NCI-H1436 (cell line): ENCODE results near the gene CCNY.
A peak's percentile ranks its signal among the peaks of the same experiment; 100 is the strongest.

Experiments
- DNase-seq: peaks from one replicate; lab custom pipeline; 2025; lab: John Stamatoyannopoulos, UW

CCNY gene

GRCh38 chr10:35452847-35453246, 116.5 kb downstream of the CCNY start:
- DNase-seq: no peak

DNA sequence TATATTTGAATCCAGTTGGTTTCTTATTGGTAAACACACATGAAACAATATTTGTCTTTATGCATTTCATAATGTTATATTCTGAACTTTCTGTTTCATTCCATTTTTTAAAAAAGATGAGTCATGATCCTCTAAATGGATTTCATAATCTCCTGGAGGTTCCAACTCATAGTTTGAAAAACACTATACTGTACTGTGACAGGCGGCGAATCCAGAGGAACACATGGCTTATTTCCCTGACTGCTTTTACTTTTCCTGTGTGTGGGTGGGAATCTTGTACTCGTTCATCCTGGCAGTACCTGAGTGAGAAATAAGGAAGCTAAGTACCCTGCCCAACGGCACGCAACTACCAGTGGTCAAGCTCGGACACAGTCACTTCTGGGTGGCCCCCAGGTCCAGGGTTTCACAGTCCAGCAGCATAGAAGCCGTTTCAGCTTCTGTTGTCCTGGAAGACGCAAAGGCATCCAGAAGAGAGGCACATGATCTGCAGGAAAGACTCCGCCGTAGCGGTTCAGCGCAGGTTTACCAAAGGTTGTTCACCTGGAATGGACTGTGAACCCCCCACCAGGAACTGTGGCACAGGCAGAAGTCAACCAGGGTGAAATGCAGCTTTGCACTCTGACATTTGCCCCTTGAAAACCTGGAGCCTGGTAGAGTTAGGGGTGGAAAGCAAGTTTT, 117.7 kb downstream of the CCNY start:
- DNase-seq: no peak

- peak; percentile 40 for DNase-seq
These were observed 119.9 kb downstream of the CCNY start for GRCh38 chr10:35456153-35456720.

DNA sequence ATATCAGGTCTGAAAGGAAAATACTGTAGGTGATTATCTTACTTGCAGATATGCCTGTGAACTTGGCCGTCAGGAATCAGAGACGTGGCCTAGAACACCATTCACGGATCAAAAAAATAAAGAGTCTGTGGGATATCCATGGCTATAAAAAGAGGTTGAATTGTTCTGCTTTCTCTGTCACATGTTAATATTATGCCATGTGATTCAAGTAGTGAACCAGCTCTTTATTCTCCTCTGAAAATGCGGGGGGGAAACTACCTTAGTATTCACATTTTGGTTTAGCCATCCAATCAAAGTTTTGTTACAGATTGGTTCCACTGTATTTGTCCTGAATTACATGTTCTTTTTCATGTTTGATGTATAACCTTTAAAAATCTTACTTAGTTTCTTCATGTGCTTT, 120.5 kb downstream of the CCNY start:
- DNase-seq: no peak

- DNase-seq: no peak
These were observed 122.5 kb downstream of the CCNY start for GRCh38 chr10:35458500-35459448.

- DNase-seq: no peak
These were observed 123.1 kb downstream of the CCNY start for GRCh38 chr10:35459449-35459847.

- no peak for DNase-seq
These were observed 124.6 kb downstream of the CCNY start for GRCh38 chr10:35460852-35461460.

DNA sequence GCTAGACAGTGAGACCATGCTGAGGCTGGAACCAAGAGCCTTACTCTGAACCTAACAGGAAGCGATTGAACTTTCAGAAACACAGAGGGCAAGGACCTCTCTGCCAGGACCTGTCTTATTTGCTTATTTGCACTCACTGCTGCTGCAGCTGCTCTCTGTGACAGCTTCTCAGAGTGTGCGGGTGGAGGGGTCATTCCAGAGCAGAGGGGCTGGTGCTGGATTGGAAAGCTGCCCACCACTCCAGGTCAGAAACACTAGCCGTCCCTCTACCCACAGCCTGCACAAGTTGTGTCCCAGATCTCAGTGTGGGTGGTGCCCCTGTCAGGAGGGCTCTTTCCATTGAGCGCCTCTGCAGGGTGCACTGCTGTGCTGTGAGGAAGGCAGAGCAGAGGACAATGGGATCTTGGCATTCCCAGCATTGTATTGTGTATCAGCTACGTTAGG, 126.2 kb downstream of the CCNY start:
- no peak for DNase-seq

GRCh38 chr10:35463105-35463867, 127.0 kb downstream of the CCNY start:
- DNase-seq: no peak

- no peak for DNase-seq
These were observed 127.6 kb downstream of the CCNY start for GRCh38 chr10:35463878-35464277.

DNA sequence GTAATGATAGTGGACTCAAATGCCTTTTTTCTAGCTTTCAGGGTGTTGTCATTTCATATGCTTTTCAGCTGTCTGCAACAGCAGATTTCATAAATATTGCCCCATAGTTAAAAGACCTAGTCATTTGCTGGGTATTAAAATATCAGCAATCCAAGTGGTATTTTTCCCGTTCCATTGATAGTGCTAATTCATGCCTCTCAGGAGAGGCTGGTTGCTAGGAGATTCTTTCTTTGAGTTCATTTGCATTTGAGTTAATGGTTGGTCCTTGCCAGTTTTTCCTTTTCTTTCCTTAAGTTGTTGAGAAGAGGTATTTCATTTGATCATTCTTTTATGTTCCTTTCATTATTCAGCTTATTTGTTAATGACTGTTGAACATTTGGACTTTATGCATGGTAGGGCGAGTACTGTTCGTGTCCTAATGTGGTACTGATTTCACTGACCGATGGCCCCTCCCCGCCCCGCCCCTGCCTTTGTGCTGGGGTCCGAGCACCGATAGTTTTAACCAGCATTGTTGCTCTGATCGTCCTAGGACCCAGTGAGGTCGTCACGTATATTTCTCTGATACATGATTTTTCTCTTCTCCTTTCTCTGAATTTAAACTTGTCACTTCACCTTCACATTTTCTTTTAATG, 128.6 kb downstream of the CCNY start:
- DNase-seq: no peak

- no peak for DNase-seq
These were observed 129.4 kb downstream of the CCNY start for GRCh38 chr10:35465673-35466072.

DNA sequence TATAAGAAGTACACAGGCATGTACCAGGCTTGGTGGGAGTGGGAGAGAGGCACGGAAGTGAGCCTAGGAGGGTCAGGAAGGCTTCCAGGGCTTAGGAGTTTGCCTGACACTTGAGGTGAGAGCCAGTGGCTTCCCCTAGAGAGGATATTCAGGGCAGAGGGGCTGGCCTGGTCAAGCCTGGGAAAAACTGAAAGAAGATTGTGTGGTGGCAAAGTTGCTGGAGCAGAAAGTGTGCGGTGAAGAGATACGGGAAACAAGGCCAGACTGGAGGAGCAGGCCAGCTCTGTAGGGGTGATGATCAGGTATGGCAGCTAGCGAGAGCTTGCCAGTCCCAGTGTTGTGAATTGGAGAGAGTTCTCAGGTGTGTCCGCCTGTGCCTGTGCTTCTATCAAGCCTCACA, 129.9 kb downstream of the CCNY start:
- no peak for DNase-seq

DNA sequence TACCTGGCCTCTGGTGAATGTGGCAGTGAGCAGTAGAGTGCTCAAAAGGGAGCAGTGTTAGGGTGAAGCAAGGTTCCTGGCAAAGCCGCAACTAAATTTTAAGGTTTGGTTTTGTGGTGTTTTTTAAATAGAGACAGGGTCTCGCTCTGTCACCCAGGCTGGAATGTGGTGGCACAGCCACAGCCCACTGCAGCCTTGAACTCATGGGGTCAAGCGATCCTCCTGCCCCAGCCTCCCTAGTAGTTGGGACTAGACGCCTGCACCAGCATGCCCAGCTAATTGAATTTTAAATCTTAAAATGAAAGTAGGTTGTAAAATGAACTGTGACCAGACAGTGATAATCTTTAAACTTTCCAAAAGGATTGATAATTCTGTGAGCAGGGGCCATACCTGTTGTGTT, 130.4 kb downstream of the CCNY start:
- DNase-seq: no peak

DNA sequence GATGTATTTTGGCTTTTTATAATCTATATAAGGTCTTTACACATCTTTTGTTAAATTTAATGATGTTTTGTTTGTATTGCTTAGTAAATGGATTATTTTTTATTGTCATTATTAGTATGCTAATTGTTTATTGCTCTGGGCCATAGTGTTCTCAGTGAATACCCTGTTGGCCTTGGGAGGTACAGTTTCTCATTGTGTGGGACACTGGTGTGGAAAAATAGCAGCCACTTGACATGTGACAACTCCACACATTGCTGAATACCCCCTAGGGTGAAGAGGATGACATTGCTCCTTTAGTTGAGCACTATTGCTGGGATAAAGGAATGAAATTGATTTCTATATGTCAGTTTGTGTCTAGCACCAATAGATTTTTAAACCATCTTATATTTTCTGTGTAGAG, 130.9 kb downstream of the CCNY start:
- no peak for DNase-seq

DNA sequence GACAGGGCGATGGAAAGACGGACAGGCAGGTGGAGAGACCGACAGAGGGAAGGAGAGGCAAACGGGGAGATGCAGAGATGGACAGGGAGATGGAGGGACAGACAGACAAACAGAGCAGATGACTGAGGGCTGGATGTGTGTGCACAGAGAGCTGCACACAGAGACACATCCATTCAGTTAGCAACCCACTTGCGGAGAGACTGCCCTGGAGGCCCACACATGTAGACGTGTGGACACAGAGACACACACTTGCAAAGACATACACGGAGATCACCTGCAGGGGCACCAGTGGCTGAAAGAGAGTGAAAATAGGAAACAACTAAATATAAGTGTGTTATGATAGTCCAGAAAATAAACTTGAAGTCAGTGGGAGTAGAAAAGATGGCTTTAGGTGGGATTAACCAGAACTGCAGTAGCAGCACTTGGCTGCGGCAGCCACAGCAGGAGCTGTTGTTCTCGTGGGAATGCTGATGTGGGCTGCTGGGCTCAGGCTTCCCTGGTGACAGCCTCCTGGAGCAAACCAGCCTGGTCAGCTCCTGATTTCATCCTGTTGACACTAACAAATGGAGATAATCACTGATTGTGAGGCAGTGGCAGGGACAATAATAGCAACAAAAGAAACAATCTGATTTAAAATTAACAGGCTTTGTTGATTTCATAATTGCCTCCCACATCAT, 134.1 kb downstream of the CCNY start:
- DNase-seq: no peak

DNA sequence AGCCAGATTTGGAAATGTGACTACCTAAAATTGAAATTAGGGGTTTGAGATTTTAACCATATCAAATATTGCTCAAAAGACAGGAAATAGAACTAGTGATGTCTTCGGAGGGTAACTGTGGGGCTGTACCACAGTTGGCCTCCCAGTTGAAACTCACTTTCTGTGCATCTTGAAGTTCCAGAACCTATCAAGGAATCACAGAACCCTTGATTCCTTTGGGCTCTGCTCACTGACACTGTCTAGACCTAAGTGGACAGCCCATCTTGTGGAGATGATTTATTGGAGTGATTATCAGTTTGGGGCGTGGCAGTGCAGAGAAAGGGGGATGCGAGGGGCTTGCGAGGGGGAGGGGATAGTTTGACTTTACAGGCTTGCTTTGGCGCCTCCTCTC, 134.6 kb downstream of the CCNY start:
- DNase-seq: no peak

GRCh38 chr10:35471435-35471834, 135.1 kb downstream of the CCNY start:
- DNase-seq: no peak

DNA sequence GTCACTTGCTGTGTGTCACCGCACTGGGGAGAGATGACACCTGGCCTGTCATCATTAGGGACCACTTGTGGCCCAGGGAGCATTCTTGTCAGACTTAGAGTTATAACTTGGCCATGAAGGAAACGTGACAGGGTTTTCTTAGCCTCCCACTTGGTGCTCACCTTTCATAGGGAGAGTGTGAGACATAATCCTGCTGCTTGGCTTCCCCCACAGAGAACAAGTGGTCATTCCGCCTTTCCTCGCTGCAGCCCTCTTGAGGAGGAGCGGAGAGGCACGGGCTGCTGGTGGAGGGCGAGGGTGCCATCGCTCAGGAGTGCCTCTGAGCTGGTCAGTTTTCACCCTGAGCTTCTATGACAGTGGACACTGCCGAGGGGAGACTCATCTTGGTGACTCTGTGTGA, 143.8 kb downstream of the CCNY start:
- DNase-seq: no peak

DNA sequence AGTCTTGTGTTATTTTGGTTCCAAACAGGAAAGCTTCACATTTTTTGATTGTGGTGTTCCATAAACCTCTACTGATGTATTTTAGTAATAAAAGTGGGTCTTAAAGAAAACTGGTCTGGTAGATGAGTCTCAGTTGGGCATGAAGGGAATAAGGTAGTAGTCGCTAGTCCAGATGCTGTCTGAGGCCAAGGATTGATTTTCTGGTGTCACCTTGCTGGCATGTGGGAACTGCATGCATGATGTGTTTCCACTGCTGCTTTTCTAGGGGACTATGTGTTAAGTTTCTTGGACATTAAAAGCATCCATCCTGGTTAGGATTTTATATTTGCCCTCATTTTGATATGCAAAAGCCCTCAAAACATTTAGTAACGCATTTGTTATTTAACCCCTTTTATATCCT, 145.1 kb downstream of the CCNY start:
- no peak for DNase-seq
